Measurements from ENCODE around the gene PCIF1.

DNA sequence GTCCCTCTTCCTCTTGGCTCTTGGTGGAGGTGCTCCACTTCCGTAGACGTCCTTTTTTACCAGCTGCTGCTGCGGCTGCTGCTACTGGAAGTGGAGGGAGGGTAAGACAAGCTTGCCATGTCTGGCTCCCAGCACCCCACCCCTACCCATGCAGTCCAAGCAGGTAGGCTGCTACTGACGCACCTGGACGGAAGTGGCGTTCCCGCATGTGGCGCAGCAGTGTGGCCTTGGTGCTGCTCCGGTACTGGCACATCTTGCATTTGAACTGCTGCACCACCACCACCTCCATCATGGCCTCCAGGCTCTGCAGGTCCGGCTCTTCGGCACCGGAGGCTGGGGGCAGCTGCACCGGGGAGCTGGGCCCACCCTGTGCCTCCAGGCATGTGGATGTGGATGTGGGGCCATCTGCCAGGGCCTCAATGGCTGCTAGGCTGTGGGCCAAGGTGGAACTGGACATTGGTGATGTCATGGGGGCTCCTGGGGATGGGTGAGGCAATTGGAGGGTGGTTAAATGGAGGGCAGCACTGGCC is 33.1 kb downstream of the PCIF1 start:
- TF ChIP-seq, protein P1, sequence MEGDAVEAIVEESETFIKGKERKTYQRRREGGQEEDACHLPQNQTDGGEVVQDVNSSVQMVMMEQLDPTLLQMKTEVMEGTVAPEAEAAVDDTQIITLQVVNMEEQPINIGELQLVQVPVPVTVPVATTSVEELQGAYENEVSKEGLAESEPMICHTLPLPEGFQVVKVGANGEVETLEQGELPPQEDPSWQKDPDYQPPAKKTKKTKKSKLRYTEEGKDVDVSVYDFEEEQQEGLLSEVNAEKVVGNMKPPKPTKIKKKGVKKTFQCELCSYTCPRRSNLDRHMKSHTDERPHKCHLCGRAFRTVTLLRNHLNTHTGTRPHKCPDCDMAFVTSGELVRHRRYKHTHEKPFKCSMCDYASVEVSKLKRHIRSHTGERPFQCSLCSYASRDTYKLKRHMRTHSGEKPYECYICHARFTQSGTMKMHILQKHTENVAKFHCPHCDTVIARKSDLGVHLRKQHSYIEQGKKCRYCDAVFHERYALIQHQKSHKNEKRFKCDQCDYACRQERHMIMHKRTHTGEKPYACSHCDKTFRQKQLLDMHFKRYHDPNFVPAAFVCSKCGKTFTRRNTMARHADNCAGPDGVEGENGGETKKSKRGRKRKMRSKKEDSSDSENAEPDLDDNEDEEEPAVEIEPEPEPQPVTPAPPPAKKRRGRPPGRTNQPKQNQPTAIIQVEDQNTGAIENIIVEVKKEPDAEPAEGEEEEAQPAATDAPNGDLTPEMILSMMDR (IDR thresholded peaks at IDR 0.05; ENCODE audit: low read depth, low read length): no peak
- no peak for TF ChIP-seq EZH2phosphoT487 (IDR thresholded peaks at IDR 0.05; ENCODE audit: low read depth)

Measured in OCI-LY3 (cell line).